Liver (tissue), 3 donors: ENCODE data around the gene DNAJB6.

Source experiments
- CTCF ChIP-seq: fragments of 150-350 bp; IDR thresholded peaks from 2 replicates; pipeline ENCODE4 v1.5.1; 2017; ENCODE audit warnings: improper control_type of control experiment, low read depth, low read length; ENCODE audit not compliant: missing input control
- EGR1 ChIP-seq, 2 donors: IDR thresholded peaks; 2 replicates each; pipeline ENCODE4 v1.6.1; 2016 to 2018; ENCODE audit warnings: antibody characterized with exemption in 2 of 2, low read depth in 2 of 2
- FOXA1 ChIP-seq: IDR thresholded peaks from 2 replicates; pipeline ENCODE4 v1.6.1; 2016; ENCODE audit warnings: antibody characterized with exemption
- GABPA ChIP-seq, 2 donors: IDR thresholded peaks in 1 of 2; conservative IDR thresholded peaks in 1 of 2; 2 replicates each; pipeline ENCODE4 v1.6.1; 2016; ENCODE audit warnings: antibody characterized with exemption in 2 of 2, mild to moderate bottlenecking in 1 of 2, moderate library complexity in 1 of 2
- JUND ChIP-seq, 2 donors: IDR thresholded peaks; 2 replicates each; pipeline ENCODE4 v1.6.1; 2016; ENCODE audit warnings: antibody characterized with exemption in 2 of 2
- MAX ChIP-seq: IDR thresholded peaks from 2 replicates; pipeline ENCODE4 v1.6.1; 2016; ENCODE audit warnings: antibody characterized with exemption
- RAD21 ChIP-seq, 2 donors: IDR thresholded peaks; 2 replicates each; pipeline ENCODE4 v1.6.1; 2016; ENCODE audit warnings: antibody characterized with exemption in 2 of 2, mild to moderate bottlenecking in 2 of 2
- REST ChIP-seq: IDR thresholded peaks from 2 replicates; pipeline ENCODE4 v1.6.1; 2016; ENCODE audit warnings: antibody characterized with exemption, mild to moderate bottlenecking
- RXRA ChIP-seq, 2 donors: IDR thresholded peaks; 2 replicates each; pipeline ENCODE4 v1.6.1; 2017 to 2018; ENCODE audit warnings: antibody characterized with exemption in 2 of 2, mild to moderate bottlenecking in 1 of 2
- SP1 ChIP-seq: IDR thresholded peaks from 2 replicates; pipeline ENCODE4 v1.6.1; 2018; ENCODE audit warnings: antibody characterized with exemption, mild to moderate bottlenecking
- TAF1 ChIP-seq: conservative IDR thresholded peaks from 2 replicates; pipeline ENCODE4 v1.6.1; 2016; ENCODE audit warnings: antibody characterized with exemption, mild to moderate bottlenecking
- YY1 ChIP-seq: IDR thresholded peaks from 2 replicates; pipeline ENCODE4 v1.6.1; 2016; ENCODE audit warnings: antibody characterized with exemption, mild to moderate bottlenecking
- donor health status: healthy.
- donor health status: healthy.

- TF ChIP-seq CTCF (no peak), GABPA (IDR thresholded peaks at IDR 0.05 in 1 of 2, conservative IDR thresholded peaks at IDR 0.05 in 1 of 2) (no peak), SP1 (no peak), RAD21 (IDR thresholded peaks at IDR 0.05) (no peak), YY1 (no peak), REST (no peak), TAF1 (no peak), FOXA1 (no peak), JUND (IDR thresholded peaks at IDR 0.05) (no peak), MAX (no peak), EGR1 (IDR thresholded peaks at IDR 0.05; ENCODE audit: low read depth in 2 of 2) (no peak), RXRA (IDR thresholded peaks at IDR 0.05) (no peak)
Measured at GRCh38 chr7:157292258-157292657, 44.5 kb upstream of the DNAJB6 start.
